ENCODE data around the gene C19orf85. TPM values are rescaled to one million over a fixed set of nuclear protein-coding genes. Genes with fewer than 3 reads are reported as not detected.
A peak's percentile ranks its signal among the peaks of the same experiment; 100 is the strongest.

C19orf85 gene
- total RNA-seq, 1 donor from 2014 or later = not detected

- TF ChIP-seq CTCF (IDR thresholded peaks at IDR 0.05) = no peak
- no peak overlapping the region for H3K27ac ChIP-seq
Measured at GRCh38 chr19:55477905-55478304, 13.4 kb upstream of the C19orf85 start.

GRCh38 chr19:55476100-55476775, 11.7 kb upstream of the C19orf85 start, which contains the start of gene ZNF628:
Gene ZNF628 (plus strand): TSS chr19:55476617. CDS start chr19:55479911, 3,294 bp downstream.
- Histone ChIP-seq H3K4me1 (peaks cover 8 to 11% of the 10 kb centered on the region in 2 donors), H3K27me3 (no peaks in the 10 kb centered on the region), H3K9me3 (no peaks in the 10 kb centered on the region), H3K4me3 (peak within 1 kb of the TSS; percentile 82 to 84), H3K36me3 (peaks cover 0 to 3% of the 10 kb centered on the region in 2 donors), H3K27ac (peak within 1 kb of the TSS; percentile 95 to 99)
- peak; percentile 93 to 99 for DNase-seq (ENCODE audit: low spot score in 2 of 2)
- intact Hi-C loops (cut with DNase I) = loop anchor here (1.0 to 10.0 kb wide), 6 partner anchors 15 to 1011 kb away; partner anchors contain the start of genes BRSK1, FIZ1, HSPBP1 and ISOC2
- TF ChIP-seq CTCF (IDR thresholded peaks at IDR 0.05) = no peak

More at GRCh38 chr19:55477905-55478304, 13.4 kb upstream of the C19orf85 start:
- Histone ChIP-seq H3K36me3 (peaks cover 5 to 12% of the 10 kb centered on the region in 2 donors), H3K27me3 (no peaks in the 10 kb centered on the region), H3K4me1 (peaks cover 8 to 11% of the 10 kb centered on the region in 2 donors), H3K9me3 (no peaks in the 10 kb centered on the region), H3K4me3 (peak overlapping the region; percentile 82 to 84)
- DNase-seq (ENCODE audit: low spot score in 2 of 2) = no peak
- intact Hi-C loops (cut with DNase I) = loop anchor here (2.0 to 10.0 kb wide), 4 partner anchors 69 to 1013 kb away; partner anchors contain the start of genes BRSK1, HSPBP1, KMT5C and LENG9

- Histone ChIP-seq H3K27me3 (no peaks in the 10 kb centered on the region), H3K9me3 (no peaks in the 10 kb centered on the region), H3K4me1 (peaks cover 8 to 11% of the 10 kb centered on the region in 2 donors), H3K36me3 (no peaks in the 10 kb centered on the region), H3K4me3 (no peak overlapping the region), H3K27ac (no peak overlapping the region)
- intact Hi-C loops (cut with DNase I) = loop anchor here (5.0 to 10.0 kb wide), 3 partner anchors 137 to 1010 kb away; partner anchors contain the start of genes BRSK1, HSPBP1, KMT5C and LENG9
- DNase-seq (ENCODE audit: low spot score in 2 of 2) = no peak
- TF ChIP-seq CTCF (IDR thresholded peaks at IDR 0.05) = no peak
Measured at GRCh38 chr19:55474269-55475265, 10.0 kb upstream of the C19orf85 start.

- no peak overlapping the region for H3K4me3 ChIP-seq
- peaks cover 8 to 11% of the 10 kb centered on the region in 2 donors for H3K4me1 ChIP-seq
- H3K9me3 ChIP-seq = no peaks in the 10 kb centered on the region
- DNase-seq (ENCODE audit: low spot score in 2 of 2) = no peak
- H3K27me3 ChIP-seq = no peaks in the 10 kb centered on the region
- no peak overlapping the region for H3K27ac ChIP-seq
- no peaks in the 10 kb centered on the region for H3K36me3 ChIP-seq
- intact Hi-C loops (cut with DNase I) = loop anchor here (10.0 kb wide), 1 partner anchor 1009 kb away; the partner anchor contains the start of gene LENG9
- no peak for TF ChIP-seq CTCF (IDR thresholded peaks at IDR 0.05)
Measured at GRCh38 chr19:55473225-55474012, 8.9 kb upstream of the C19orf85 start.

- Histone ChIP-seq H3K9me3 (no peaks in the 10 kb centered on the region), H3K27me3 (no peaks in the 10 kb centered on the region), H3K36me3 (no peaks in the 10 kb centered on the region), H3K4me1 (peaks cover 4 to 8% of the 10 kb centered on the region in 2 donors), H3K4me3 (no peak overlapping the region), H3K27ac (no peak overlapping the region)
- no peak for DNase-seq (ENCODE audit: low spot score in 2 of 2)
- intact Hi-C loops (cut with DNase I) = loop anchor here (10.0 kb wide), 1 partner anchor 1008 kb away; the partner anchor contains the start of gene LENG9
- TF ChIP-seq CTCF (IDR thresholded peaks at IDR 0.05) = no peak
Measured at GRCh38 chr19:55472463-55472862, 7.9 kb upstream of the C19orf85 start.

Data from ascending aorta (tissue), 2 donors.